SK-N-SH treated with all-trans-retinoic acid at 6 μM for 48 hours (cell line): ENCODE measurements around the gene KIRREL3.

Experiments used
- ARNTL ChIP-seq: fragments of 450-650 bp; formaldehyde crosslinking; IDR thresholded peaks from 2 replicates; pipeline ENCODE4 v1.5.0; 2020; ENCODE audit warnings: low read depth, mild to moderate bottlenecking, moderate library complexity, borderline replicate concordance
- PPARA ChIP-seq: fragments of 250-450 bp; sonication (Bioruptor Pico); IDR thresholded peaks from 2 replicates; pipeline ENCODE4 v1.5.0; 2020; ENCODE audit warnings: mild to moderate bottlenecking, borderline replicate concordance
- RARB ChIP-seq: fragments of 250-450 bp; sonication (Bioruptor Pico); IDR thresholded peaks from 2 replicates; pipeline ENCODE4 v1.8.0; 2021; ENCODE audit warnings: mild to moderate bottlenecking, moderate library complexity
- TOX ChIP-seq: fragments of 250-450 bp; sonication (Bioruptor Pico); IDR thresholded peaks from 2 replicates; pipeline ENCODE4 v1.8.0; 2021; ENCODE audit warnings: mild to moderate bottlenecking, moderate library complexity, borderline replicate concordance
- ZFP3 ChIP-seq: fragments of 250-450 bp; sonication (Bioruptor Pico); IDR thresholded peaks from 2 replicates; pipeline ENCODE4 v1.5.0; 2020; ENCODE audit warnings: mild to moderate bottlenecking, moderate library complexity
- TF ChIP-seq, protein P1 (sequence below): fragments of 250-450 bp; sonication (Bioruptor Pico); IDR thresholded peaks from 2 replicates; pipeline ENCODE4 v1.8.0; 2020; ENCODE audit warnings: mild to moderate bottlenecking, moderate library complexity, borderline replicate concordance
- TF ChIP-seq, protein P2 (sequence below): fragments of 250-450 bp; sonication (Bioruptor Pico); IDR thresholded peaks from 2 replicates; pipeline ENCODE4 v1.5.0; 2020; ENCODE audit warnings: mild to moderate bottlenecking, moderate library complexity
- TF ChIP-seq, protein P3 (sequence below): fragments of 250-450 bp; sonication (Bioruptor Pico); IDR thresholded peaks from 2 replicates; pipeline ENCODE4 v1.5.1; 2020; ENCODE audit warnings: low read depth, mild to moderate bottlenecking, moderate library complexity

GRCh38 chr11:126444072-126444471 lies 556.5 kb downstream of the KIRREL3 start:
- no peak for TF ChIP-seq ARNTL (CRISPR knock-in tag)
- TF ChIP-seq, protein P1, sequence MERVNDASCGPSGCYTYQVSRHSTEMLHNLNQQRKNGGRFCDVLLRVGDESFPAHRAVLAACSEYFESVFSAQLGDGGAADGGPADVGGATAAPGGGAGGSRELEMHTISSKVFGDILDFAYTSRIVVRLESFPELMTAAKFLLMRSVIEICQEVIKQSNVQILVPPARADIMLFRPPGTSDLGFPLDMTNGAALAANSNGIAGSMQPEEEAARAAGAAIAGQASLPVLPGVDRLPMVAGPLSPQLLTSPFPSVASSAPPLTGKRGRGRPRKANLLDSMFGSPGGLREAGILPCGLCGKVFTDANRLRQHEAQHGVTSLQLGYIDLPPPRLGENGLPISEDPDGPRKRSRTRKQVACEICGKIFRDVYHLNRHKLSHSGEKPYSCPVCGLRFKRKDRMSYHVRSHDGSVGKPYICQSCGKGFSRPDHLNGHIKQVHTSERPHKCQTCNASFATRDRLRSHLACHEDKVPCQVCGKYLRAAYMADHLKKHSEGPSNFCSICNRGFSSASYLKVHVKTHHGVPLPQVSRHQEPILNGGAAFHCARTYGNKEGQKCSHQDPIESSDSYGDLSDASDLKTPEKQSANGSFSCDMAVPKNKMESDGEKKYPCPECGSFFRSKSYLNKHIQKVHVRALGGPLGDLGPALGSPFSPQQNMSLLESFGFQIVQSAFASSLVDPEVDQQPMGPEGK (CRISPR knock-in tag), result no peak
- TF ChIP-seq PPARA (CRISPR knock-in tag), result no peak
- TF ChIP-seq TOX, result no peak
- no peak for TF ChIP-seq ZFP3 (CRISPR knock-in tag)
- TF ChIP-seq RARB (CRISPR knock-in tag), result no peak
- TF ChIP-seq, protein P2, sequence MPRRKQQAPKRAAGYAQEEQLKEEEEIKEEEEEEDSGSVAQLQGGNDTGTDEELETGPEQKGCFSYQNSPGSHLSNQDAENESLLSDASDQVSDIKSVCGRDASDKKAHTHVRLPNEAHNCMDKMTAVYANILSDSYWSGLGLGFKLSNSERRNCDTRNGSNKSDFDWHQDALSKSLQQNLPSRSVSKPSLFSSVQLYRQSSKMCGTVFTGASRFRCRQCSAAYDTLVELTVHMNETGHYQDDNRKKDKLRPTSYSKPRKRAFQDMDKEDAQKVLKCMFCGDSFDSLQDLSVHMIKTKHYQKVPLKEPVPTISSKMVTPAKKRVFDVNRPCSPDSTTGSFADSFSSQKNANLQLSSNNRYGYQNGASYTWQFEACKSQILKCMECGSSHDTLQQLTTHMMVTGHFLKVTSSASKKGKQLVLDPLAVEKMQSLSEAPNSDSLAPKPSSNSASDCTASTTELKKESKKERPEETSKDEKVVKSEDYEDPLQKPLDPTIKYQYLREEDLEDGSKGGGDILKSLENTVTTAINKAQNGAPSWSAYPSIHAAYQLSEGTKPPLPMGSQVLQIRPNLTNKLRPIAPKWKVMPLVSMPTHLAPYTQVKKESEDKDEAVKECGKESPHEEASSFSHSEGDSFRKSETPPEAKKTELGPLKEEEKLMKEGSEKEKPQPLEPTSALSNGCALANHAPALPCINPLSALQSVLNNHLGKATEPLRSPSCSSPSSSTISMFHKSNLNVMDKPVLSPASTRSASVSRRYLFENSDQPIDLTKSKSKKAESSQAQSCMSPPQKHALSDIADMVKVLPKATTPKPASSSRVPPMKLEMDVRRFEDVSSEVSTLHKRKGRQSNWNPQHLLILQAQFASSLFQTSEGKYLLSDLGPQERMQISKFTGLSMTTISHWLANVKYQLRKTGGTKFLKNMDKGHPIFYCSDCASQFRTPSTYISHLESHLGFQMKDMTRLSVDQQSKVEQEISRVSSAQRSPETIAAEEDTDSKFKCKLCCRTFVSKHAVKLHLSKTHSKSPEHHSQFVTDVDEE, result no peak
- TF ChIP-seq, protein P3, sequence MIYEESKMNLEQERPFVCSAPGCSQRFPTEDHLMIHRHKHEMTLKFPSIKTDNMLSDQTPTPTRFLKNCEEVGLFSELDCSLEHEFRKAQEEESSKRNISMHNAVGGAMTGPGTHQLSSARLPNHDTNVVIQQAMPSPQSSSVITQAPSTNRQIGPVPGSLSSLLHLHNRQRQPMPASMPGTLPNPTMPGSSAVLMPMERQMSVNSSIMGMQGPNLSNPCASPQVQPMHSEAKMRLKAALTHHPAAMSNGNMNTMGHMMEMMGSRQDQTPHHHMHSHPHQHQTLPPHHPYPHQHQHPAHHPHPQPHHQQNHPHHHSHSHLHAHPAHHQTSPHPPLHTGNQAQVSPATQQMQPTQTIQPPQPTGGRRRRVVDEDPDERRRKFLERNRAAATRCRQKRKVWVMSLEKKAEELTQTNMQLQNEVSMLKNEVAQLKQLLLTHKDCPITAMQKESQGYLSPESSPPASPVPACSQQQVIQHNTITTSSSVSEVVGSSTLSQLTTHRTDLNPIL (CRISPR knock-in tag), result no peak
